ENCODE results near the gene SIGLEC10.

DNA sequence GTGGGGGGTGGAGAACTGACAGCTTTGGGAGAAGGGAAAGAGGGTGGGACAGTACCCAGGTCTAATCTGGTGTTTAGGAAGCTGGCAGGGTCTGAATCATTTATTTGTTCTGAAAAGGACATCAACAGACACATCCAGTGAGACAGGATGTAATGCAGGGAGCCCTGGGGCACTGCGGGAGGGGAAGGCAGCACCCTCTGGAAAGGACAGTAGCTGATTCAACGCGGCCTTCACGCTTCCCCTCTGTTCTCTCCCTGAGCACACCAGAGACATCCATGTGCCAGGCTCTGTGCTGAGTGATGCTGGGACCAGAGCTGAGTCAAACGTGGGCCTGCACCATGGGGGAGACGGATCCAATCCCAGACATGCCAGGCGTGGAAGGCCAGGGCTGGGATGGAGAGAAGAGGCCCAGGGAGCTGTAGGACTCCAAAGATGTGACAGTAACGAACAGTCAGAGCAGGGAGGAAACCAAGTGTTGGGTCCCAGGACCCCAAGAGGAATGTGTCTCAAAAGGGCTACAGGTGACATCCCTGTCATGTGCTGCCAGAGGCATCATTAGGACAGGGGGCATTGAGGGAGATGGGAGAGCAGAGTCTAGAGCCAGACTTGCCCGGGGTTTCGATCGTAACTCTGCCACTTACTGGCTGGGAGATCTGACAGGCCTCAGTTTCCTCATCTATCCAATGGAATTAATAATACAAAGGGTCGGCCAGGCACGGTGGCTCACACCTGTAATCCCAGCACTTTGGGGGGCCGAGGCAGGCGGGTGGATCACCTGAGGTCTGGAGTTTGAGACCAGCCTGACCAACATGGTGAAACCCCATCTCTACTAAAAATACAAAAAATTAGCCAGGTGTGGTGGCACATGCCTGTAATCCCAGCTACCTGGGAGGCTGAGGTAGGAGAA is 53.0 kb downstream of the SIGLEC10 start:
- TF ChIP-seq CTCF (IDR thresholded peaks at IDR 0.05; ENCODE audit: borderline replicate concordance, extremely low read depth, low read length, poor library complexity, severe bottlenecking) (no peak), EZH2 (IDR thresholded peaks at IDR 0.05; ENCODE audit: borderline replicate concordance, low read depth, low read length, severe bottlenecking) (no peak)

Data from DND-41 (cell line).